CD14-positive monocyte (primary cell): ENCODE results near the gene NGLY1. TPM values are rescaled to one million over a fixed set of nuclear protein-coding genes. Genes with fewer than 3 reads are reported as not detected.

Source experiments
- DNase-seq, 3 donors: peaks; one replicate each; pipeline ENCODE4 v3.0.0-alpha.2; 2011 to 2022
- H2AFZ ChIP-seq: 2 replicates; pipeline ENCODE4 v1.6.0; 2012; ENCODE audit warnings: mild to moderate bottlenecking, low read depth, low read length, inconsistent platforms; ENCODE audit not compliant: insufficient read depth, poor library complexity, severe bottlenecking
- H3K27ac ChIP-seq, 2 donors: 1 replicate in 1 of 2; 2 replicates in 1 of 2; pipeline ENCODE4 v1.5.1; 2012 to 2013; ENCODE audit warnings: low read length in 2 of 2, control low read depth in 1 of 2, inconsistent platforms in 1 of 2, low read depth in 1 of 2, mild to moderate bottlenecking in 1 of 2
- H3K27me3 ChIP-seq, 2 donors: one replicate each; pipeline versions ENCODE4 v1.6.0 to v1.6.1; 2011 to 2013; ENCODE audit warnings: low read length in 2 of 2; ENCODE audit not compliant: control insufficient read depth in 2 of 2, insufficient read depth in 2 of 2
- H3K36me3 ChIP-seq, 2 donors: replicated peaks in 1 of 2; 1 replicate in 1 of 2; 2 replicates in 1 of 2; pipeline versions ENCODE4 v1.5.1 to v1.6.1; 2012 to 2013; ENCODE audit warnings: low read length in 2 of 2, control low read depth in 1 of 2, inconsistent platforms in 1 of 2, mild to moderate bottlenecking in 1 of 2; ENCODE audit not compliant: insufficient read depth in 2 of 2, control insufficient read depth in 1 of 2
- H3K4me1 ChIP-seq, 2 donors: 1 replicate in 1 of 2; 2 replicates in 1 of 2; pipeline versions ENCODE4 v1.5.1 to v1.6.1; 2012 to 2013; ENCODE audit warnings: low read length in 2 of 2, control low read depth in 1 of 2, inconsistent platforms in 1 of 2, mild to moderate bottlenecking in 1 of 2, moderate library complexity in 1 of 2; ENCODE audit not compliant: insufficient read depth in 2 of 2, control insufficient read depth in 1 of 2
- H3K4me2 ChIP-seq: replicated peaks from 2 replicates; pipeline ENCODE3; 2012; ENCODE audit warnings: low read length, moderate library complexity, mild to moderate bottlenecking; ENCODE audit not compliant: poor library complexity, severe bottlenecking; ENCODE audit errors: extremely low read depth
- H3K4me3 ChIP-seq, 3 experiments: fragments of 200-600 bp in 1 of 3; sonication (generic) in 1 of 3; replicated peaks in 1 of 3; 1 replicate in 2 of 3; 2 replicates in 1 of 3; pipeline ENCODE4 v1.5.1; 2011 to 2013; ENCODE audit warnings: low read length in 3 of 3, mild to moderate bottlenecking in 3 of 3, control low read depth in 2 of 3, low read depth in 2 of 3, inconsistent platforms in 1 of 3, moderate library complexity in 1 of 3
- H3K79me2 ChIP-seq: 2 replicates; pipeline ENCODE4 v1.6.0; 2012; ENCODE audit warnings: mild to moderate bottlenecking, control low read depth, inconsistent platforms, low read length, moderate library complexity; ENCODE audit not compliant: insufficient read depth
- H3K9ac ChIP-seq: 2 replicates; pipeline ENCODE4 v1.6.0; 2017; ENCODE audit warnings: low read length, mild to moderate bottlenecking; ENCODE audit not compliant: insufficient read depth, poor library complexity, severe bottlenecking
- H3K9me3 ChIP-seq, 2 donors: replicated peaks in 1 of 2; 1 replicate in 1 of 2; 2 replicates in 1 of 2; pipeline versions ENCODE4 v1.5.1 to v1.6.1; 2012 to 2013; ENCODE audit warnings: low read length in 2 of 2, control low read depth in 1 of 2; ENCODE audit not compliant: control insufficient read depth in 1 of 2, insufficient read depth in 1 of 2
- H4K20me1 ChIP-seq: 2 replicates; pipeline ENCODE4 v1.6.0; 2012; ENCODE audit warnings: mild to moderate bottlenecking, low read length, control low read depth, moderate library complexity; ENCODE audit not compliant: insufficient read depth
- H3K27ac Mint-ChIP-seq, 7 donors: one replicate each; pipeline ENCODE4 v1.8.0; 2020; ENCODE audit warnings: mild to moderate bottlenecking in 7 of 7, mixed read lengths in 7 of 7, moderate library complexity in 6 of 7, inconsistent platforms in 2 of 7
- H3K27me3 Mint-ChIP-seq, 3 donors: one replicate each; pipeline ENCODE4 v1.8.0; 2021 to 2022; ENCODE audit warnings: low read depth in 3 of 3, mild to moderate bottlenecking in 3 of 3, mixed read lengths in 3 of 3, moderate library complexity in 3 of 3, inconsistent platforms in 1 of 3
- H3K36me3 Mint-ChIP-seq, 2 donors: one replicate each; pipeline ENCODE4 v1.8.0; 2020; ENCODE audit warnings: mixed read lengths in 2 of 2, inconsistent platforms in 1 of 2, mild to moderate bottlenecking in 1 of 2
- H3K4me1 Mint-ChIP-seq: one replicate; pipeline ENCODE4 v1.8.0; 2020; ENCODE audit warnings: mild to moderate bottlenecking, mixed read lengths
- H3K4me3 Mint-ChIP-seq, 2 donors: one replicate each; pipeline ENCODE4 v1.8.0; 2020; ENCODE audit warnings: mild to moderate bottlenecking in 2 of 2, mixed read lengths in 2 of 2, moderate library complexity in 1 of 2
- H3K9me3 Mint-ChIP-seq, 7 donors: one replicate each; pipeline ENCODE4 v1.8.0; 2020 to 2022; ENCODE audit warnings: mixed read lengths in 7 of 7, mild to moderate bottlenecking in 6 of 7, moderate library complexity in 6 of 7, inconsistent platforms in 2 of 7
- WGBS: methylation state at CpG from one replicate; pipeline ENCODE4 v1.1.5; 2013; ENCODE audit warnings: missing lambda C conversion rate; ENCODE audit not compliant: insufficient coverage; 5-methylcytosine and 5-hydroxymethylcytosine counted together
- intact Hi-C, 2 donors: fragments of 100-400 bp; cut with micrococcal nuclease; formaldehyde crosslinking; loops; one replicate each; pipeline versions ENCODE4 v1.15.0 to v1.15.1; 2023
- polyA plus RNA-seq, 3 donors: library from polyadenylated mRNA; depleted of rRNA in 1 of 3; unstranded in 2 of 3; stranded (reverse) in 1 of 3; fragments of 300-500 nt in 2 of 3; fragments of >200 nt in 1 of 3; fragmentation: Illumina TruSeq in 2 of 3; gene quantifications; 1 replicate in 2 of 3; 2 replicates in 1 of 3; pipeline ENCODE4 v1.2.3, GENCODE V29; 2012 to 2021
- TF ChIP-seq, protein P1 (sequence below): fragments of 200-600 bp; IDR thresholded peaks from one replicate; pipeline ENCODE4 v1.8.0; 2022; ENCODE audit warnings: antibody characterized with exemption, mild to moderate bottlenecking

Gene NGLY1
- polyA plus RNA-seq, 3 donors = 11.4 to 33.4 (median 29.6) TPM

DNA sequence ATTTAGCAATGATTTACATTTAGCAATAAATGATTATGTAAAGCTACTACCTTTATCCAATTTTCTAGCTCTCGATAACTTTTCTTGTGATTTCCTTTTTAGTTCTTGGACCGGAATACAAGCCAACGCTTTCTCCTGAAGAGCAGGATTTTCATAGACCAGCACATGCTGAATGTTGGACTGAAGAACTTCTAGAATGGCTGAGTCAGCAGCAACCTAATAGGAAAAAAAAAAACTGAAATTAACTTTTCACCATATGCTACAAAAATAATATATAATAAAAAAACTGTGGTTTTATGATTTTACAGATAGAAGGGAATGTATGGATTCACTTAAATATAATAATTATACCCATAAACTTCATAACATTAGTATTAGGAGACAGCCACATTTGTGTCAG is 32.2 kb downstream of the NGLY1 start:
- Mint-ChIP-seq H3K4me3 (no peak overlapping the region), H3K4me1 (peaks cover 26% of the 10 kb centered on the region), H3K36me3 (peaks cover 73 to 84% of the 10 kb centered on the region in 2 donors), H3K27me3 (no peaks in the 10 kb centered on the region), H3K9me3 (no peaks in the 10 kb centered on the region), H3K27ac (no peak overlapping the region)
- Histone ChIP-seq H3K9ac (no peak overlapping the region), H4K20me1 (no peaks in the 10 kb centered on the region), H3K79me2 (peaks cover 7% of the 10 kb centered on the region), H2AFZ (no peak overlapping the region), H3K36me3 (peaks cover 42 to 70% of the 10 kb centered on the region in 2 donors), H3K4me3 (no peak overlapping the region), H3K27ac (no peak overlapping the region), H3K4me1 (peaks cover 4 to 12% of the 10 kb centered on the region in 2 donors), H3K4me2 (no peak overlapping the region), H3K27me3 (no peaks in the 10 kb centered on the region), H3K9me3 (no peaks in the 10 kb centered on the region)
- WGBS = no CpG with 5 or more reads among the region's 3 CpGs
- intact Hi-C loops = no loop called here
- TF ChIP-seq, protein P1, sequence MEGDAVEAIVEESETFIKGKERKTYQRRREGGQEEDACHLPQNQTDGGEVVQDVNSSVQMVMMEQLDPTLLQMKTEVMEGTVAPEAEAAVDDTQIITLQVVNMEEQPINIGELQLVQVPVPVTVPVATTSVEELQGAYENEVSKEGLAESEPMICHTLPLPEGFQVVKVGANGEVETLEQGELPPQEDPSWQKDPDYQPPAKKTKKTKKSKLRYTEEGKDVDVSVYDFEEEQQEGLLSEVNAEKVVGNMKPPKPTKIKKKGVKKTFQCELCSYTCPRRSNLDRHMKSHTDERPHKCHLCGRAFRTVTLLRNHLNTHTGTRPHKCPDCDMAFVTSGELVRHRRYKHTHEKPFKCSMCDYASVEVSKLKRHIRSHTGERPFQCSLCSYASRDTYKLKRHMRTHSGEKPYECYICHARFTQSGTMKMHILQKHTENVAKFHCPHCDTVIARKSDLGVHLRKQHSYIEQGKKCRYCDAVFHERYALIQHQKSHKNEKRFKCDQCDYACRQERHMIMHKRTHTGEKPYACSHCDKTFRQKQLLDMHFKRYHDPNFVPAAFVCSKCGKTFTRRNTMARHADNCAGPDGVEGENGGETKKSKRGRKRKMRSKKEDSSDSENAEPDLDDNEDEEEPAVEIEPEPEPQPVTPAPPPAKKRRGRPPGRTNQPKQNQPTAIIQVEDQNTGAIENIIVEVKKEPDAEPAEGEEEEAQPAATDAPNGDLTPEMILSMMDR = no peak
- no peak for DNase-seq

DNA sequence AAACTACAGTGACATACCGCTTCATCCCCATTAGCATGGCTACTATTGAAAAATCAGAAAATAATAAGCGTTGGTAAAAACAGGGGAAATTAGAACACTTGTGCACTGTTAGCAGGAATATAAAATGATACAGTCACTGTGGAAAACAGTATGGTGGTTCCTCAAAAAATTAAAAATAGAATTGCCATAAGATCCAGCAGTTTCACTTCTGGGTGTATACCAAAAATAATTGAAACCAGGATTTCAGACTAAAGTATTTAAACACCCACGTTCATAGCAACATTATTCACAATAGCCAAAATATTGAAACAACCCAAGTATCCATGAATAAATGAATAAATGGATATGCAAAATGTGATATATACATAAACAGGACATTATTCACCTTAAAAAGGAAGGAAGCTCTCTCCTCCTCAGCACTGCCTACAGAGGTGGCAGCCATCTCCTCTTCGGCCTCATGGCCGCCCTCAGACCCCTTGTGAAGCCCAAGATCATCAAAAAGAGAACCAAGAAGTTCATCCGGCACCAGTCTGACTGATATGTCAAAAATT is 34.1 kb downstream of the NGLY1 start:
- no peaks in the 10 kb centered on the region for H3K9me3 ChIP-seq
- H3K36me3 ChIP-seq = peaks cover 41 to 78% of the 10 kb centered on the region in 2 donors
- no CpG with 5 or more reads among the region's 6 CpGs for WGBS
- H3K36me3 Mint-ChIP-seq = peaks cover 79 to 87% of the 10 kb centered on the region in 2 donors
- no peak for DNase-seq
- H3K27ac ChIP-seq = peak overlapping the region in 1 of 2 donors; percentile 42
- H3K27me3 Mint-ChIP-seq = no peaks in the 10 kb centered on the region
- H3K4me2 ChIP-seq = no peak overlapping the region
- peaks cover 7% of the 10 kb centered on the region for H3K79me2 ChIP-seq
- H2AFZ ChIP-seq = no peak overlapping the region
- TF ChIP-seq, protein P1 = no peak
- H3K9ac ChIP-seq = no peak overlapping the region
- H3K4me3 Mint-ChIP-seq = no peak overlapping the region
- H3K9me3 Mint-ChIP-seq = no peaks in the 10 kb centered on the region
- no peaks in the 10 kb centered on the region for H4K20me1 ChIP-seq
- H3K4me3 ChIP-seq = no peak overlapping the region
- intact Hi-C loops = no loop called here
- H3K27ac Mint-ChIP-seq = peak overlapping the region; percentile 18 to 84 (median 66)
- H3K27me3 ChIP-seq = no peaks in the 10 kb centered on the region
- peaks cover 4 to 12% of the 10 kb centered on the region in 2 donors for H3K4me1 ChIP-seq
- H3K4me1 Mint-ChIP-seq = peaks cover 31% of the 10 kb centered on the region
